HuH-7.5 (cell line): Measurements from ENCODE around the gene ROPN1L.

Experiments
- DNase-seq: peaks from one replicate; pipeline ENCODE4 v3.0.0; 2011; ENCODE audit warnings: low spot score

The ROPN1L gene

DNA sequence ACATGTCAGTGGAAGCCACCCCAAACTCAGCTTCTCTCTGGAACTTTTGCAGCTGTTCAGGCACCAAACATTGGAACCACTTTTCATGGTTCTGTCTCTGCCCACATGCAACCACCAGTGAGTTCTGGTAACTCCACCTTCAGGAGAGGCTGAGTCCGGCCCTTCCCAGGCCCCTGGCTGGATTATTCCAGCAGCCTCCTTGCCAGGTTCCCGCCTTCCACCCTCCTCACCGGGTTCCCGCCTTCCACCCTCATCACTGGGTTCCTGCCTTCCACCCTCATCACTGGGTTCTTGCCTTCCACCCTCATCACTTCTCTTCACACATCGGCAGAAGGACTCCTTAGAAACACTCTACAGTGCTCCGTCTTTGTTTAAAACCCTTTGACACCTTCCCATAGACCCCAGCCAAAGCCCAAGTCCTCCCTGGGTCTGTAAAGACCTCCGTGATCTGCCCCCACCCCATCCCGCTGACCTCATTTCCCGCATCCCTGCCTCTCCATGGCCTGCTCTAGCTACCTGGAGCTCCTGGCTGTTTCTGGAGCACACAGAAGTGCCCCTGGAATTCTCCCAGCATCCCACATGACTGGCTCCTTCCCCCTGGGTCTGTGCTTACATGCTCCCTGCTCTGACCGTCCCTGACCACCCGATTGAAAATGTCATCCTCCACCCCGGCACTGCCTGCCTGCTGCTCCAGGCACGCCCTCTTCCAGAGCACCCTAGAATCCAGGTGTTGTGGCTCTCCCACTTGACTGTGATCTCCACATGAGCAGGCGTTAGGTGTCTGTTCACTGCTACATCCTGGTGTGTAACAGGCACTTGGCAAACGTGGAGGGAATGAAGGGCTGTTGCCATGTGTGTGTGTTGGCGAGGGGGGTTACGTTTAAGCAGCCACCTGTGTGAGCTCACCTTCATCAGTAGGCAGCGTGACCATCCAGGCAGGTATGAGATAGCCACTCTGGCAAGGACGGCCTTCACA is 17.7 kb downstream of the ROPN1L start:
- DNase-seq, result no peak

DNA sequence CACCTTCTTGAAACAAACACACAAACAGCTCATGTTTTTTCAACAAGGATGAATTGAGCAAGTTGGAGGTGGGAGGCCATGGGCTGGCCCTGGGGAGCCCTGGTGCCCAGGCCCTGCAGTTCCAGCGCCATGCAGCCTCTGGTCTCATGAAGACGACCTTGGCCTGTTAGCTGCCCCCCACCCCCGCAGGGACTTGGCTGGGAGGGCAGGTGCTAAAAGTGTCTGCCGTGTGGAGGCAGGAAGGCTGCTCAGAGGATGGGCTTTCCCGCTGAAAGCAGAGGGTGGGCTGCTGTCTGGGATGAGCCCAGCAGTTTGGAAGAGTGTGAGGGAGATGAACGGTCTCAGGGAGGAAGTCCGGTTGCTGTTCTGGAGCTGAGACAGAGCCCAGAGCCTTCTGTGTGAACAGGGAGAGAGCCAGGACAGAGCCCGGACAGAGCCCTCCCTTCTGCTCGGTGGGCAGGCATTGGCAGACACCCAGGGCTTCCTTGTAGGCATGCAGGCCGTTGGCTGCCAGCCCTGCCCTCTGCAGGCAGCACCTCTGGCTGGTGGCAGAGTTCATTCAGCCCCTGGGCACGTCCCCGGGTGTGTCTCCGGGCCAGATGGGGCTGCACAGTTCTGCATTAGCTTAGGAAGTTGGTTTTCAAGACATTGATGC is 18.7 kb downstream of the ROPN1L start:
- no peak for DNase-seq

DNA sequence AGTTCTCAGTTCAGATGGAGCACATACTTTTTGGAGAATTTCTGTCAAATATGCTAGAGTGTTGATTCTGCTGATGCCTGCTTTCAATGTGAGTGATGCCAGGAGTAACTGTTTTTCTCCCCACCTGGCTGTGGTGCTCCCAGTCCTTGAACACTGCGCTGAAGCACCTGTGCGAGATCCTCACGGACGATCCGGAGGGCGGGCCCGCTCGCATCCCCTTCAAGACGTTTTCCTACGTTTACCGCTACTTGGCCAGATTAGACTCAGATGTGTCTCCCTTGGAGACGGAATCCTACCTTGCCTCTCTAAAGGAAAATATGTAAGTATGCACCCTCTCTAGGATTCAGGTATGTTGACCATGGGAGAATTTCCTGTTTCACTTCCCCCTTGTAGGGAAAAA is 19.4 kb downstream of the ROPN1L start:
- no peak for DNase-seq

DNA sequence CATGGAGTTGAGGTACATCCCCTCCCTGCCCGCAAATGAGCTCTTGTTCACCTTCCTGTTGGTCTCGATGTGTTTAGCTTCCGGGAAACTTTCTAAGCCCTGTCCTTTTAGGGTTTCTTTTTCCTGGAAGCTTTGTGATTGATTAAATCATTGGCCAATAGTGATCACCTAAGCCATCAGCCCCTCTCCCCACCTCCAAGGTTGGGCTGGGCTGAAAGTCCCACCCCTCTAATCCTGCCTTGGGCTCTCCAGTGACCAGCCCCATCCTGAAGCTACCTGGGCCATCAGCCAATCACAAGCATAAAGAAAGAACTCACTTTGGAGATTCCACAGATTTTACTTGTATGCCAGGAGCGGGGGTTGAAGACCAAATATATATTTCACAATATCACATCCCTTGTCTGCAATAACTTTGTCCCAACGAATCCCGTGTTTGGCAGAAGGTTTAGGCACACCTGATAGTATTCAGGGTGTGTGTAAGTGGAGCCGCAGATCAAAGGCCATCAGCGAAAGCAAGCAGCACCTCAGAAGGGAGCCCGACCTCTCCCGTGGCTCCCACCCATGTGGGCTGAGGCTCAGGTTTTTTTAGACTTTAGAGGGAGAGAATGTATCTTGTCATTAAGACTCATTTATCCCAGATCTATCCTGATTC is 20.4 kb downstream of the ROPN1L start:
- no peak for DNase-seq

DNA sequence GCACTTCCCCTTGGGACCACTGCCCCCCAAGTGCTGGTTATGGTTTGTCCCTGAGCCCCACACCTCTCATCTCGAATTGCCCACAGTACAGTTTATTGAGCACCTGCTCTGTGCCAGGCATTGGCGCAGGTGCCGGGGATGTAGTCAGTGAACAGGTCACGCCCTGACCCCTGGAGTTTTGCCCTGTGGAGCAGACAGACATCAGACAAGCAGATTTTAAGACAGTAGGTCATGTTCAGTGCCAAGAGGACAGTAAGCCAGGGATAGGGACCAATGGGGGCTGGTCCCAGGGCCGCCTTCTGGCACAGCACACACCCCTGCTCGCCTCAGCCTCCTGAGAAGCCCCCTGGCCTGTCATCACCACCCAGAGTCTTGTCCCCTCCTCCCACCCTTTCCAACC is 21.9 kb downstream of the ROPN1L start:
- no peak for DNase-seq

DNA sequence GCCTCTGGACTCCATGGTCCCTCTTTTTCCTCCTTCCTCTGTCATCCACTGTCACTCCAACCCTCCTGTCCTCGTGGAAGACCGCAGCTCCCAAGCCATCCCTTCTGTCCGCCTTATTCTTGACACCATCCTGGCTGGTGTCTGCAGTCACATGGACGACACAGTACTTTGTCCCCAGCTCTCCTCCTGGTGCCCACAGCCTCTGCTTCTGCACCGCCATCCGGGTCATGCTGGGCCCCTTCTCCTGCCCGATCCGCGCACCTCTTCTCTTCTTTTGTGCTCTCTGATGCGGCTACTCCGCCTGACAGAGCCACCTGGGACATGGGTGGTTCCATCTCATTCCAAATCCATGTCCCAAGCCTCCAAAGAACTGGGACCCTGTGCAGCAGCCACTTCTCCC is 22.5 kb downstream of the ROPN1L start:
- no peak for DNase-seq

DNA sequence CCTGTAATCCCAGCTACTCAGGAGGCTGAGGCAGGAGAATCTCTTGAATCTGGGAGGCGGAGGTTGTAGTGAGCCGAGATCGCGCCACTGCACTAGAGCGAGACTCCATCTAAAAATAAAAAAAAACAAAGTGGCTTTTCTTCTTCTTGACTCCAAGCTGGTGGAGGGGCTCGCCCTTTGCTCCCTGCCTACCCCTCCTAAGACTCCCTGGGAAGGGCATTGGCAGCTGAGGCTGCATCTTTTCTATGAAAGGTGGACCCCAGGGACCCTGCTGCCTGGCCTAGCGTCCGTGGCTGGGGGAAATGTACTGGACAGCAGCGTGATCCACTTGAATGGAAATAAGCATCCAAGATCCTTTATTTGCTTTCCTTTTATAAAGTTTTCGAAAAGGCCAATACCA is 24.0 kb downstream of the ROPN1L start:
- no peak for DNase-seq

DNA sequence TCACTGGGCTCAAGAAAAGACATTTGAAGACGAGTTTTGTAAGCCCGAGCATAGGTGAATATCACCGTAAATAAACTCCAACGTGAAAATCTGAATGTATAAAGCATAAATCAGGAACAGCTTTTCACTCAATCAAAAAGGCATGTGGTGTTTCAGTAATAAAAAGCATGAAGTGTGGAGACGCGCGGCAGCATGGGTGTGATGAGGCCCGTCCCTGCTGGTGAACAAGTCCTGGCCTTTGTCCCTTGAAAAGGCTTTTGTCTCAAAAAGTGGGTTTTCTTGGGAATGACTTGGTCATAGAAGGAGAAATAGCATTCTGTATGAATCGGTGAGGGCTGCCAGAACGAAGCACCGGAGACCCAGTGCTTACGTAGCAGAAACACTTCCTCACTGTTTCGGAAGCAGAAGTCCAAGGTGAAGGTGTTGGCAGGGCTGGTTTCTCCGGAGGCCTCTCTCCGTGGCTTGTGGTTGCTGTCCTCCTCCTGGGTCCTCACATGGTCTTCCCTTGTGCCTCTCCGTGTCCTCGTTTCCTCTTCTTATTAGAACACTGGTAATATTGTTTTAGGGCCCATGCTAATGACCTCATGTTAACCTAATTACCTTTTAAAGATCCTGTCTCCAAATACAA is 24.9 kb downstream of the ROPN1L start:
- DNase-seq, result no peak

DNA sequence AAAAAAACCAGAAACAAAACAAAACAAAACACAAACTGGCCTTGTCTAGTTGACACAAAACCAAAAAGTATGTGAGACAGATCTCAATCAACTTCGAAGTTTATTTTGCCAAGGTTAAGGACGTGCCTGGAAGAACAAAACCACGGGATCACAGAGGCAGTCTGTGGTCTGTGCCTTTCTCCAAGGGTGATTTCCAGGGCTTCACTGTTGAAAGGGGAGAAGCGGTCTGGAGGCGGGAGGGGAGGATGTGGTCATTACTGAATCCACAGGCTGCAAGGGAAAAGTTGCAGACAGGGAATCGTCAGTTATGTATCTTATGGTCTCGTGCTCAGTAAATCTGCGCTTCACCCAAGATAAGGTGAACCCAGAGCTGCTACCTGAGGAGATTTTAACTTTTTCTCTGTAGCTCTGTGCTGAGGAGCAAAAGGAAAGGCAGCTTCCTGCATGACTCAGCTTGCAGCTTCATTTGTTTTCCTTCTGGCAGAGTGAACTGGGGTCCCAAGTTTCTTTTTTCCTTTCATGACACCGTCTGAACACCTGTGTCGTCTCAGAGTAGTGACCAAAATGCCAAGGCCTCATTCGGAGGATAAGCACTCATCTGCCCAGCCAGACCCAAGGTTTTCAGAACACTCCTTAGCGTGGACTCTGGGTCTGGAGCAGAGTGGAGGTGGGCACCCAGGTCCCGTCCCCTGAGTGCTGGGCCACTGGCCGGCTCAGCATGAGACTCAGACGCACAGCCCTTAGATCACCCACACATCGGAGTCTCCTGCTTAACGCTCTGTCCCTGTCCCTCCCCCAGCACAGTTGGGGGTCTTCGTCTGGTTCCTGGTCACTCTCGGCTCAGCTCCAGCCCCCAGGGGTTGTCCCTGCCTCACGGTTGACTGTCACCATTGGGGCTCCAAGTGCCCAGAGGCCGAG is 25.9 kb downstream of the ROPN1L start:
- DNase-seq, result no peak

DNA sequence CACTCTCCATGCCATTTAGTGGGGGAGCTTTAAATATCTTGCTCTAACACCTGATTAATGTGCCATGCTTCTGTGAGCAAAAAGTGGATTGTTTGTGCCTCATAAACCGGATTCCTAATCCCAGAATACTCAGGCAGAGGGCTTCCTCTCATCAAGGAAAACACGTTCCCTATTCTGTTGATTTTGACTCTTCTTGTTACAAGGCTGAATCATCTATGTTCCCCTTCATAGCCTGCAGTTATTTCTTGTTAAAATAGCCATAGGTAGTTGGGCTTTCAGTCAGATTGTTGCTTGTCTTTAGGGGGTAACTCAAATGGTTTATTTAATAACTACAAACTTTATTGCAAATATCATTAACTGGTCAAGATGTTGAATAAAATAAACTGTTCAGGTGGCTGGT is 26.6 kb downstream of the ROPN1L start:
- no peak for DNase-seq

DNA sequence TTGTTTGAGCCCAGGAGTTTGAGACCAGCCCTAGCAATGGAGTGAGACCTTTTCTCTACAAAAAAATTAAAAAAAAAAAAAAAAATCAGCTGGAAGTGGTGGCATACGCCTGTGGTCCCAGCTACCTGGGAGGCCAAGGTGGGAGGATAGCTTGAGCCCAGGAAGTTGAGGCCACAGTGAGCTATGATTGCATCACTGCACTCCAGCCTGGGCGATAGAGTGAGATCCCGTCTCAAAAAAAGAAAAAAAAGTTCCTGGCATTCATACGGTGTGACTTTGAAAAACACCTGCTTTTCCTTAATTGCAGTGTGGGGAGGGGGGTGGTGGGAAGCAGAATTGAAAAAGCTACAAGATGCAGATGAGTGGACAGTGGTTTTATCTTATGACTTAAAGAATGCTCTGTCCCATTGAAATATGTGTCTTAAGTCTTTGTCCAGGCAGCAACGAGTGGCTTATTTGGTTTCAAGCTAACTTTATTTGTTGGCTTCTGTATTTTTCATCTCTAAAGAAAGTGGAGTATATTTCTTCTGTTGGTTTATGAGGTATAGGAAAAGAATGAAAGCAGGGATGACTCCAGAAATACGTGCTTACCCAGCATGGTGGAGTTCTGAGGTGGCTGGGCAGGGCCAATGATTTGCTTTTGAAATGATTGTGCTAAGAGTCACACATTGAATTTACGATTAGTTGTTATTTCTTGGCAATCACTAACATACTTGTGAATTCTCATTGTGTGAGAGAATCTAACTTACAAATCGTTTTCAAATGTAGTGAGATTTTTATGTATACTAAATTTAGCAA is 27.8 kb downstream of the ROPN1L start:
- DNase-seq, result no peak

DNA sequence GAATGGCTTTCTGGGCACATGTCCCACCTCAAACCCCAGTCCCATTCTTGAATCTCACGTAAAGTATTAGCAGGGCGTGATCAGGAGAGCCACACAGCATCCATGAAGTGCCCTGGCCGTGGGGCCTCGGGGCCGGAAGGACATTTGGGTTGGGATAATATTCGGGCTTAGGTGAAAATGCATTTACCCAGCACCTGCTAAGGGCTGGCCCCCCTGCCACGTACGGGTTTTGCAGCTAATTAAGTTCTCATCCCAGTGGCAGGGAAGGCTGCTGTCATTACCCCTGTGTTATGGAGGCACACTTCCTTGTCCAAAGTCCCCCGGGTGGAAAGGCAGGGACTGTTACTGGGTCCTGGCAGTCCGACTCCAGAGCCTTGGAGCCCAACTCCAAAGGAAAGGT is 29.0 kb downstream of the ROPN1L start:
- no peak for DNase-seq

DNA sequence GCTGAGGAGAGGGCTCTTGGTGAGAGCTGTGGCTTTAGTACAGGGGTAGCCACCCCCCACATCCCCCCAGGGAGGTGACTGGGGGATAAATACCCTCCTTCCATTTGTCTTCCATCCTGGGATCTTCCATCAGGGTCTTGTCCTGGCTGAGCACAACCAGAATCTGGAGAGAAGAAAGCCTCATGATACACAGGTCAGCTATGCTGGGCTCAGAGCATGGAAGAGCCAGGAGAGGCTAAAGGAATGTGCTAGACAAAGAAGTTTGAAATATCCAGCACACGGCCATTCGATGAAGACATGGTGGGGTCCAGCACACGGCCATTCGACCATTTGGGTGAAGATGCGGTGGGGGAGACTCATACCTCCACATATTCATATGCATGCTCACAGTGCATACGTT is 30.0 kb downstream of the ROPN1L start:
- no peak for DNase-seq

DNA sequence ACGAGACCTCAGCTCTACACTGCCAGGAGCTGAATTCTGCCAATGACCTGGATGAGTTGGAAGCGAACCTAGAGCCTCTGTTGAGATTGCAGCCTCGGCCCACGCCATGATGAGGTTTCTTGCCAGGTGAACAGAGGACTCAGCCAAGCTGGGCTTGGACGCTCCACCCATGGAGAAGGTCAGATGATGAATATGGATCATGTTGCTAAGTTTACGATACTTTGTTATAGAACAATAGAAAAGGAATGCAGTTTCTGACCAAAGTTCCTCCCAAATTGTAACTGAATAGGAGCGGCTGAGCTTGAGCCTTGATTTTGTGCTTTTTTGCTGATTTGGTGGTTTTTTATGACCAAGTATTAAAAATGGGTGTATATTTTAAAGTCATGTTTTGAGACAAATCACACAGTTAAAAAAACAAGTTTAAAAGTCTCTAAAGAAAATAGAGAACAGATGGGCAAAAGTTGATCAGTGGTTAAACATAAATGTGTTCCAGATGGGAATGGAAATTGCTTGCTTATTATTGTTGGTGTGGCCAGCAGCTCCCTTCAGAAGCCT is 32.9 kb downstream of the ROPN1L start:
- DNase-seq, result no peak

DNA sequence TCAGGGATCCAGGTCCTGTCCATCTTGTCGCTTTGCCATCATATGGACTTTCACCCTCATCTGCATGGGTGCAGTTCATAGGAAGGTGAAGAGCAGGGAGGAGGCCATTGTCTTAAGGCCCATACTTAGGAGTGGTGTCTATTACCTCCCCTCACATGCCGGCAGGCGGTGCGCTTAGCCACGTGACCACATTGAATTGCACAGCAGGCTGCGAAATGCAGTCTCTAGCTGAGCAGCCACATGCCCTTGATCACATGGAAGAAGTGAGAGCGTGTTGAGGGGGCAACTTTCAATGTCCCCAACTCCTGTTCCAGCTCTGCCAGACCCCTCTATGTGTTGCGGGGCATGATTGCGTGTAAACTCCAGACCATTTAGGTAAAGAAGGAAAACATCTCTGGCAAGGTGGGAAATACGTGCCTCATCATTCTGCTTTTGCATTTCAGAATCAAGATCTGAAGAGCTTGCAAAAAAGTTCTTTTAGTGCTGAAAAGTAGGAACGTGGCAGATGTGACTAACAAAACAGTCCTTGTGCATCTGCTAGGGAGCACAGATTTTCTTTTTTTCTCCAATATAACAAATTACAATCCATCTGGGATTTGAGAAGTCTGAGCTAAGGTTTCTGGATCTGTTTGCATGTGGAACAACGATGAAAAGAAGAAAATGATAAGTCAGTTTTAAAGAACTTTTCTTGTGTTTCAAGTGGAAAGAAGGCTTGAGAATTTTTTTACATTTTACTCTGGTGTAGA is 34.4 kb downstream of the ROPN1L start:
- no peak for DNase-seq

DNA sequence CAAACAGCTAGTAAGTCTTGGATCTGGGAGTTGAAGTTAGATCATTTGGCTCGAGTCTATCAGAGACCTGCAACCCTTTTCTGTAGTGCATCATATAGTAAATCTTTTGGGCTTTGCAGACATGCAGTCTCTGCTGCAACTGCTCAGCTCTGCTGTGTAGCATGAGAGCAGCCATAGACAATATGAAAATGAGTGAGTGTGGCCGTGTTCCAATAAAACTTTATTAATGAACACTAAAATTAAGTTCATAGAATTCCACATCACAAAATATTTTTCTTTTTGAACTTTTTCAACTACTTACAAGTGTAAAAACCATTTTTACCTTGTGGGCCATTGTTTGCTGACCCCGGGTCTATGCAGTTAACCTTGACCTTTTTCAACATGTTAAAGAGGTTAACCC is 35.2 kb downstream of the ROPN1L start:
- no peak for DNase-seq

DNA sequence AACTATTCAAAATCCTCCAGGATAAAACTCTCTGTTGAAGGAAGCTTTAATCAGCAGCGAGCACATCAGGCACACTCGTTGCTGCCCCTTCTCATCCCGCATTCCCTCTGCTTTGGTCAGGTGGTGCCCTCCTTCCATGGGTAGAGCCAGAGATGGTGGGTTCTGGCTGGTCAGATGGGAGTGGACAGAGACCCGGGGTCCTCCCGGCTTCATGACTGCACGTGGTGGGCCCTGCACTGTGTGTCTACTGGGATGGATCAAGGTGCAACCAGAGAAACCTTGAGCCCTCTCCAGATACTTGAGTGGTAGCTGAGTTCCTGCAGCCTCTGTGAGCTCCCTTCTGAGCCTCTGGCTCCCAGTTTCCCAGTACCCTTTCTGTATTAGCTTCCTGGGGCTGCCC is 36.3 kb downstream of the ROPN1L start:
- no peak for DNase-seq

DNA sequence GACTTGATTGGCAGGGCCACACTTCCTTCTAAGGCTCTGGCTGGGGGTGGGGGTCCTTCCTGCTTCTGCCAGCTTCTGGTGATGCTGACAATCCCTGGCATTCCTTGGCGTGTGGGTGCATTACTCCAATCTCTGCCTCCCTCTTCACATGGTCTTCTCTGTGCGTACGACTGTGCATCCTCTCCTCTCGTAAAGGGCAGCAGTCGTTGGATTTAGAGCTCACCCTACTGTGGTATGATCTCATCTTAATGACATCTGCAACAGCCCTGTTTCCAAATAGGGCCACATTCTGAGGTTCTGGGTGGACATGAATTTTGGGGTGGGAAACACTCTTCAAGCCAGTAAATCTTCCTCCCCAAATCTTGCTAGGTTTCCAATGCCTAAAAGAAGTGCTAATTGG is 36.8 kb downstream of the ROPN1L start:
- no peak for DNase-seq

DNA sequence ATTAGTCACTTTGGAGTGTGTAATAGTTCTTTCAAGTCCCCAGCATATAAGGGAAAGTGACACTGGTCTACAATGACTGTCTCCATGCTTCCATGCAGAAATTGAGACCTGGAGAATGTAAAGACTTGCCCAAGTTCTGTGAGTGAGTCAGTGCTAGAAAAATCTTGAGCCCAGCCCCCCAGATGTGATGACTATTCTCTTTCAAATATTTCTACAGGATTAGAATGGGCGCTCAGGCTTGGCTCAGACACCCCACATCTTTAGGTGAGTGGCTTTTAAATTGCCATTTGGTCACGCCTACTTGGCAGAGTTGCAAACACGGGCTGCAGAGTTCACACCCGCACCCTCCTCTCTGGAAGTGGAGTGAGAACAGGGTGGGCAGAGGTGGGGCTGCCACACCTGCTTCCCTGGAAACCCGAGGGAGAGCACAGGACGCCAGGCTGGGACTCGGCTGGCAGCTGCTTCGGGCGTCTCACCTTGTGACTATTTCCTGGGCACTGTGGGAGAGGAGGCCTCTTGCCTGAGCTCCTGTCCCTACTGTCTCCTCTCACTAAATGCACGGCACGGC is 37.6 kb downstream of the ROPN1L start:
- DNase-seq, result no peak
